CMK (cell line): ENCODE results near the gene TNNT3.

Experiments used
- DNase-seq: peaks from one replicate; pipeline ENCODE4 v3.0.0-alpha.2; 2010; ENCODE audit warnings: low read depth

TNNT3 gene

GRCh38 chr11:1958367-1958766, 38.9 kb downstream of the TNNT3 start:
- no peak for DNase-seq

GRCh38 chr11:1959786-1960185, 40.3 kb downstream of the TNNT3 start:
- DNase-seq = no peak

- no peak for DNase-seq
Observed at GRCh38 chr11:1963864-1964263, 44.4 kb downstream of the TNNT3 start.

DNA sequence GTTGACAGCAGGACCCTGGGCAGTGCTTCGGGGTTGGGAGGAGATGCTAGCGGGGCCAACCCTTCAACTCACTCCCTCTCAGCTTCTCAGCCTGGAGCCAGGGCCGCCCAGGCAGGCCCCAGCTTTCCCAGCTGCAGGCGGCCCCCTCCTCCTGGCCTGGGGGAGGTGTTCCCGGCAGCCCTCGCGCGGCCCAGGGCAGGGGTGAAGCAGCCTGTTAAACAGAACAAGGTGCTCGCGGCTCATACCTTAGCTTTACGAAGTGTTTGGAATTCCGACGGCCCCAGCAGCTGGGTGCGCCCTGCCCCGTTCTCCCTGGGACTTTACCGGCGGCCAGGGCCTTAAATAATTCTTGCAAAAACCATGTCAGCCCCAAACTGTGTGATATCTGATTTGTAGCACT, 44.8 kb downstream of the TNNT3 start:
- no peak for DNase-seq

GRCh38 chr11:1964955-1965354, 45.5 kb downstream of the TNNT3 start:
- DNase-seq = no peak

- DNase-seq = no peak
Observed at GRCh38 chr11:1966531-1966930, 47.0 kb downstream of the TNNT3 start.

GRCh38 chr11:1967641-1968225, 48.2 kb downstream of the TNNT3 start:
- no peak for DNase-seq

- DNase-seq = no peak
Observed at GRCh38 chr11:1968454-1969002, 49.0 kb downstream of the TNNT3 start.

DNA sequence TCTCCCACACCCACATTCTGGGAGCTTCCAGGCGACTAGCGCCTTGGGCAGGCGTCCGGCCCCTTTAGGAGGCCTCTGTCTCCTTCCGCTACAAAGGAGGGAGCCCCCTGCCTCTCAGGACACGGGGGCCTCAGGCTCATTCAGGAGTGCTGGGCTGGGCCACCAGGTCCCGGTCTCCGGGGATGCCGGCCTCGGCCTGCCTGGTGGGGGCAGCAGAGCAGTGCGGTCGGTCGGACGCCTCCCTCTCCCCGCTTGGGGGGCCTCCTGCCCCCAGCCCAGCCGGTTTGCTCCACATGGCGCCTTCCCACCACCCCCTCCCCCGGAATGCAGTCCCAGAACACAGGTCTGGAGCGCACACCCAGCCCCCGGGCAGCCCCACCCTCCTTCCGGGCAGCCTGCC, 49.5 kb downstream of the TNNT3 start:
- no peak for DNase-seq

DNA sequence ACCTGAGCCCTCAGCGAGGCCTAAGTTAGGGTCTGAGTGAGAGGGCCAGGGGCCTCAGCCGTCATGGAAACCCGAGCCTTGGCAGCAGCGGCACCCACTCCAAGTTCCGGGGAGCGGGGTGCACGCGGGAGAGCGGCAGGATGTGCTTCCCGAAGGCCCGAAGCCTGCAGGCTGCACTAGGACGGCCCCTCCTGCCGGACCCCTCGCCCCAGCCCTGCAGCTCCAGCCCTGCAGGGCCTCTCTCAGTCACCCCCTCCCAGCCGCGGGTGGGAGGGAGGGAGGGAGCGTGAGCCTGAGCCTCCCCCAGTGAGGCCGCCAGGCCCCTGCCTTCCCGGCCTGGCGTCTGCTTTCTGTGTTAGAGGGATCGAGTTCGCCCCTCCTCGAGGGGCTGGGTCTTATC, 50.3 kb downstream of the TNNT3 start:
- DNase-seq = no peak

- no peak for DNase-seq
Observed at GRCh38 chr11:1970956-1971355, 51.5 kb downstream of the TNNT3 start.

GRCh38 chr11:1975185-1975584, 55.7 kb downstream of the TNNT3 start:
- DNase-seq = no peak

DNA sequence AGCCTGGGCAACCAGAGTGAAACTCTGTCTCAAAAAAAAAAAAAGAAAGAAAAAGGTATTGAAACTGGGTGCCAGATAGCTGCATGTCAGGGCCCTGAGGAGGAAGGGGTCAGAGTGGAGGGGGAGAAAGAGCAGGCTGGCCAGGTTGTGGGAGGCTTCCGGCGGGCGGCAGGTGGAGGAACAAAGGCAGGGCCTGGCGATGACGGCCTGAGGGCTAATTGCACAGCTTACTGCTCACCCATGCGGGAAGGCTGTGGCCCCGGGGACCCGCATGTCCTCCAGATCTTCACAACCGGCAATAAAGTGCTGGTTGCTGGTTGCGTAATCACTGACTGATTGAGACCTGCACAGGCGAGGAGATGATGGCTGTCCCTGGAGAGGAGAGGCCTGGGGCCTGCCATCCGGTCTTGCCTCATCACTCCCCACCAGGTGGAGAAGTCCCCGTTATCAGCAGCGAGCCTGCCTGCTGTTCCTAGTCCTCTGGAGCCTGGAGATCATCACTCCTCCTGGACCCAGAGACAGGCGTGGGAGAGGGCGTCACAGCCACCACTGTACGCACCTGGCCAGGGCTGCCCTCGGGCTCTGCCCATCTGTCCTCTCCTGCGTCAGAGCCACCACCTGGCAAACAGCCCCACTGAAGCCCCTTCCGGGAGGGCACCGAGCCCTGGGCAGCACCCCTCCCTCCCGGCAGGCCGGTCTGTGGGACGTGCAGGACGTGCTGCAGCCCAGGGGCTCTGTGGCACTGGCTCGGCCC, 59.4 kb downstream of the TNNT3 start:
- DNase-seq = no peak

- DNase-seq = no peak
Observed at GRCh38 chr11:1979607-1980006, 60.1 kb downstream of the TNNT3 start.

DNA sequence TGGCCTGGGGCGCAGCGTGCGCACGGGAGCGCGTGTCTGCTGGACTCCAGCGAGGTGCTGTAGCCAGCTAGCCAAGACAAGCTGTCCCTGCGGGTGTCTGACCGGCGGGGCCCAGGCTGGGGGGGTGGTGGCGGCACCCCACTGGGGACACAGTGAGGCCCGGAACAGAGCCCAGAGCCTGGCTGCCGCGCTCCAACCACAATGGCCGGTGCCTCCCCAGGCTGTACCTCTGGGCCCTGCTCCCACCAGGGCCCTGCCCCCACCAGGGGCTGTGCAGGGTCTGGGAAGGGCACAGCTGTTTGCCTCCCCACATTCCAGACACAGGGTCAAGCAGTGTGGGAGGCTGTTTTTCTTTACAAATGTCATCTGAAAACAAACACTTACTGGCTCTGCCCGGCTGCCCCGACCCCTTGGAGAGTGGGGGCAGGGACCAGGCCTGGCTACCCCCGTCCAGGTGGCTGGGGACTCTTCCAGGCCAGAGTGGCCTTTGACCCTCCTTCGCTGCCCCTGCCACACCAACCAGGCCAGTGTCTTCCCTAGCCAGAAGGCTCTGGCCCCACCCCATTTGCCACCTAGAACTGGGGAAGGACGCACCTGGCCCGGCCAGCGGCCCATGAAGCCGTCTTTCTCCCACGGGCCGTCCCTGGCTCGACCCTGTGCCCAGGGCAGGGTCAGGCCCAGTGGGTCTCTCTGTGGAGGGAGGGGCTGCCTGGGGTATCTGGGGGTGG, 63.5 kb downstream of the TNNT3 start:
- no peak for DNase-seq

DNA sequence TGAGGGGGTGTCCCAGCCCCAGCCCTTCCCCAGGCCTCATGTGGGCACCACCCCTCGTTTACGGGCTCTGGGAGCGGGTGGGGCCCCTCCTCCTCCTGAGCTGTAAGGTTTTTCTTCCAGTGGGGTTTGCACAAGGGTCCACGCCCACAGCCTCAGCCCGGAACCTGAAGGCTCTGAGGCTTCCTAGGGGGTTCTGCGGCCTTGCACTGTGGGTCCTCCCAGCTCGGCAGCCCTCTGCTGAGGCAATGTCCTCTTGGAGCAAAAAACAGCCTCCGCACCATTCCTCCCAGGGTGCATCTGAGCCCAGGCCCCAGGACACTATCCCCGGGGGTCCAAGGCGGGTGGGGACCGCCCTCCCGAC, 64.1 kb downstream of the TNNT3 start:
- no peak for DNase-seq

DNA sequence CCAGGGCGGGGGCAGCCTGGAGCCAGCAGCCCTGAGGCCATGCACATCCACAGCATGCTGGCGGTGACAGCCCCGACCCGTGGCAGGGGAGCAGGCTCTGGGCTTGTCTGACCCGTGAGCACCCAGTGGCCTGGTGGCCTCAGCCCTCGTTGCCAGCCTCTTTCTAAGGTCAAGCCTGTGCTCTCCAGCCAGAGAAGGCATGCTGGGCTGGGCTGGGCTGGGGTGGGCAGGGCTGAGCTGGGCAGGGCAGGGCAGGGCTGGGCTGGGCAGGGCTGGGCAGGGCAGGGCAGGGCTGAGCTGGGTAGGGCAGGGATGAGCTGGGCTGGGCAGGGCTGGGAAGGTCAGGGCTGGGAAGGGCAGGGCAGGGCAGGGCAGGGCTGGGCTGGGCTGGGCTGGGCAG, 67.5 kb downstream of the TNNT3 start:
- DNase-seq = no peak

DNA sequence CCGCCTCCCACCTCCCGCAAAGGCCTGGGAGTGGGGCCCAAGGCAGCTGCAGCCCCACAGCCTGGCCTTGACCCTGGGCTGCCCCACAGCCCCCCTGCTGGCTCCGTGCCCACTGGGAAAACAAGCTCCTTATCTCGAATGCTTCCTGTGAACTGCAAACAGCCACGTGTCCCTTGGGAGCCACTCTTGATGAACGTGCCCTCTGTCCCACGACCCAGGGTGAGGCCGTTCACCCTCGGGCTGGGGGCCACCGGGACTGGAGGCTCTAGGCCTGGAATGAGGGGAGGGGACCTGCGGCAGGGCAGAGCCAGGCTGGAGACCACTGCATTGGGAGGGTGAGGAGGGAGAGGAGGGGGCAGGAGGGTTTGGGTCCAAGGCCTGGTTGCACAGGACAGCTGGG, 68.7 kb downstream of the TNNT3 start:
- DNase-seq = no peak
